SJSA1 (cell line): Measurements from ENCODE around the gene HRK. TPM values are rescaled to one million over a fixed set of nuclear protein-coding genes. Genes with fewer than 3 reads are reported as not detected.
A peak's percentile ranks its signal among the peaks of the same experiment; 100 is the strongest.
"Not testable (repeated sequence)": the region's sequence is repeated elsewhere in the genome, so short reads cannot be mapped to it uniquely, and the experiment has no call there.

Source experiments
- DNase-seq, 2 experiments: peaks; one replicate each; pipeline ENCODE4 v3.0.0-alpha.2; 2015 to 2020; ENCODE audit warnings: low spot score in 2 of 2, low read depth in 1 of 2
- H3K27ac ChIP-seq: fragments of 250-450 bp; sonication (Bioruptor Pico); 2 replicates; pipeline ENCODE4 v1.5.1; 2020; ENCODE audit warnings: mild to moderate bottlenecking, moderate library complexity
- H3K27me3 ChIP-seq: fragments of 250-450 bp; sonication (Bioruptor Pico); replicated peaks from 2 replicates; pipeline ENCODE4 v1.5.1; 2020; ENCODE audit warnings: mild to moderate bottlenecking, moderate library complexity
- H3K36me3 ChIP-seq: fragments of 250-450 bp; sonication (Bioruptor Pico); 2 replicates; pipeline ENCODE4 v1.5.1; 2020; ENCODE audit warnings: mild to moderate bottlenecking
- H3K4me1 ChIP-seq: fragments of 250-450 bp; sonication (Bioruptor Pico); replicated peaks from 2 replicates; pipeline ENCODE4 v1.6.1; 2021; ENCODE audit warnings: mild to moderate bottlenecking
- H3K4me3 ChIP-seq: fragments of 250-450 bp; sonication (Bioruptor Pico); 2 replicates; pipeline ENCODE4 v1.5.1; 2020; ENCODE audit warnings: mild to moderate bottlenecking
- H3K9me3 ChIP-seq: fragments of 250-450 bp; sonication (Bioruptor Pico); replicated peaks from 2 replicates; pipeline ENCODE4 v1.5.1; 2020; ENCODE audit warnings: mild to moderate bottlenecking
- total RNA-seq: library from RNA; depleted of rRNA; stranded (reverse); fragments of >200 nt; shearing (Covaris generic); gene quantifications from 2 replicates; pipeline ENCODE4 v1.2.3, GENCODE V29; 2014

The HRK gene
- total RNA-seq, 1 experiment from 2014 or later, result not detected

- H3K36me3 ChIP-seq, result no peaks in the 10 kb centered on the region
- DNase-seq, result no peak
- H3K9me3 ChIP-seq, result no peaks in the 10 kb centered on the region
- H3K4me3 ChIP-seq, result no peak overlapping the region
- H3K4me1 ChIP-seq, result no peaks in the 10 kb centered on the region
- no peak overlapping the region for H3K27ac ChIP-seq
- no peaks in the 10 kb centered on the region; the same call in 1 of the 2 replicates for H3K27me3 ChIP-seq
These were observed 32.0 kb downstream of the HRK start for GRCh38 chr12:116849216-116849615.

- Histone ChIP-seq H3K9me3 (no peaks in the 10 kb centered on the region), H3K27ac (no peak overlapping the region), H3K4me3 (no peak overlapping the region), H3K27me3 (peaks cover 2% of the 10 kb centered on the region; the same call in 1 of the 2 replicates), H3K36me3 (no peaks in the 10 kb centered on the region), H3K4me1 (no peaks in the 10 kb centered on the region)
- DNase-seq, result no peak
These were observed 38.2 kb downstream of the HRK start for GRCh38 chr12:116843085-116843484.

GRCh38 chr12:116839287-116839830 lies 41.9 kb downstream of the HRK start:
- H3K36me3 ChIP-seq, result no peaks in the 10 kb centered on the region

DNA sequence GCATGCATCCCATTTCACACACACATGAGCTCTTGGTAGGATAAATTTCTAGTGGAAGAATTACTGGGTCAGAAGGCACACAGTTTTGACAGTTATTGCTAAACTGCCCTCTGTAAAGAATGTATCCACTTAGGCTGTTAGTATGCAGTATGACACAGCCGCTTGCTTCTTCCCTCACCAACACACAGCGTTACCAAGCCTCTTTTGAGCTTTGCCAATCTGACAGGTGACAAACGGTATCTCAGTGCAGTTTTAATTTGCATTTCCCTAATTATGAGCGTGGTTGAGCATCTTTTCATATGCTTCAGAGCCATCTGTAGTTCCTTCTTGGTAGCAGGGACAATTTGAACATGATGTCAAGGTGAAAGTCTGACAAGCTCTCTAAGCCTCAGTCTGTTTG lies 42.9 kb downstream of the HRK start:
- no peak for DNase-seq
- Histone ChIP-seq H3K9me3 (no peaks in the 10 kb centered on the region), H3K4me3 (no peak overlapping the region), H3K36me3 (no peaks in the 10 kb centered on the region), H3K27me3 (peaks cover 4% of the 10 kb centered on the region; the same call in 1 of the 2 replicates), H3K4me1 (no peaks in the 10 kb centered on the region), H3K27ac (no peak overlapping the region)

More at GRCh38 chr12:116839287-116839830, 41.9 kb downstream of the HRK start:
- H3K4me3 ChIP-seq, result no peak overlapping the region
- no peaks in the 10 kb centered on the region for H3K4me1 ChIP-seq
- no peaks in the 10 kb centered on the region for H3K9me3 ChIP-seq
- no peak for DNase-seq
- peaks cover 4% of the 10 kb centered on the region; the same call in 1 of the 2 replicates for H3K27me3 ChIP-seq
- H3K27ac ChIP-seq, result no peak overlapping the region

DNA sequence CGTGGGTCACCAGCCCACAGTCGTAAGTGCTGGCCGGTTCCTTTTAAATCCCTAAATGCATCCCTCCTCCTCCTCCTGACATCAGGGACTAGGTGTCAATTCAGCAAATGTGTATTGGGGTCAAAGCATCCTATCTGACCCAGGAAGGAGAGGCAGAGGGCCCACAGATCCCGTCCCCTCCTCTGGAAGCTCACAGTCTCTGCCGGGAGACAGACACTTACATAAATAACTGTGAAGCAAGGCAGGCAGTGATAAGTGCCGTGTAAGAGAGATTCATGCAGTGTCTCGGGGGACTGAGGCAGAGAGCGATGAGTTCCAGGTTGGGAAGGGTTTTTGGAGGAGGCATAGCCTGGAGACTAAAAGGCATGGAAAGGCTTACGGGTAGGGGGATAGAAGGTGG lies 44.1 kb downstream of the HRK start:
- Histone ChIP-seq H3K36me3 (no peaks in the 10 kb centered on the region), H3K4me1 (no peaks in the 10 kb centered on the region), H3K27me3 (peaks cover 4% of the 10 kb centered on the region; the same call in 1 of the 2 replicates), H3K27ac (no peak overlapping the region), H3K4me3 (no peak overlapping the region), H3K9me3 (no peaks in the 10 kb centered on the region)
- no peak for DNase-seq

DNA sequence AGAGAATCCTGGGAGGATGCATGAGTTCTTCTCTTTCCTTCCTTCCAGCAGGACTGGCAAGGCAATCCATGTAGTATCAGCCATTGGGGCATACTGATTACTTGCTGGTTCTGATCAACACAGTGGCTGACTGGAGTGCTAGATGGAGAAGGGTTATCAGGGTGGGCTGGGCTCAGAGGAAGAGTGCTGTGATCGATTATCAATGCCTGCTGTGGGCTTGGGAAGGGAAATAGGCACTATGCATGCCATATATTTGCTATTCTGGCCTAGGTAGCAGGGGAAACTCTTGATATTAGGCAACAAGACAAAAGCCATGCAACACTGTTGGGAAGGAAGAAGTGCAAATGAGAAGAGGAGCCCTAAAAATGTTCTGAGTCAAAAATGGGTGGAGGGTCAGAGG lies 45.8 kb downstream of the HRK start:
- H3K27ac ChIP-seq, result no peak overlapping the region

GRCh38 chr12:116833474-116833873 lies 47.8 kb downstream of the HRK start:
- peaks cover 4% of the 10 kb centered on the region; the same call in 1 of the 2 replicates for H3K27me3 ChIP-seq
- no peaks in the 10 kb centered on the region for H3K4me1 ChIP-seq
- H3K36me3 ChIP-seq, result no peaks in the 10 kb centered on the region
- DNase-seq, result no peak
- H3K4me3 ChIP-seq, result no peak overlapping the region
- H3K27ac ChIP-seq, result no peak overlapping the region
- no peaks in the 10 kb centered on the region for H3K9me3 ChIP-seq

More for the DNA sequence above, 45.8 kb downstream of the HRK start:
- Histone ChIP-seq H3K27me3 (peaks cover 4% of the 10 kb centered on the region; the same call in 1 of the 2 replicates), H3K4me1 (no peaks in the 10 kb centered on the region), H3K4me3 (no peak overlapping the region), H3K36me3 (no peaks in the 10 kb centered on the region), H3K9me3 (no peaks in the 10 kb centered on the region)
- DNase-seq, result no peak

DNA sequence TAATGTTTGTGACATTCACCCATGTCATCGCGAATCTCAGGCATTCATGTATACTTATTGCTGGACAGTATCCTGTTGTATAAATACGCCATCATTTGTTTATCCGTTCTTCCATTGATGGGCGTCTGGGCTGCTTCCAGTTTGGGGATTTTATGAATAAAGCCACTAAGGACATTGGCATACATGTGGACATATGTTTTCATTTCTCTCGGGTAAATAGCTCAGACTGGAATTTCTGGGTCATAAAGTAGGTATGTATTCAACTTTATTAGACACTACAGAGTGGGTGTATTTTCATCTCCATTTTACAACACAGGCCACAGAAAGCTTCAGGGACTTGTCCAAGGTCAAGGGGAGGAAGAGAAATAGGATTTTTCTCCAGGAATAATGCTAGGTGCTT lies 48.9 kb downstream of the HRK start:
- H3K4me1 ChIP-seq, result no peaks in the 10 kb centered on the region
- no peak for DNase-seq

DNA sequence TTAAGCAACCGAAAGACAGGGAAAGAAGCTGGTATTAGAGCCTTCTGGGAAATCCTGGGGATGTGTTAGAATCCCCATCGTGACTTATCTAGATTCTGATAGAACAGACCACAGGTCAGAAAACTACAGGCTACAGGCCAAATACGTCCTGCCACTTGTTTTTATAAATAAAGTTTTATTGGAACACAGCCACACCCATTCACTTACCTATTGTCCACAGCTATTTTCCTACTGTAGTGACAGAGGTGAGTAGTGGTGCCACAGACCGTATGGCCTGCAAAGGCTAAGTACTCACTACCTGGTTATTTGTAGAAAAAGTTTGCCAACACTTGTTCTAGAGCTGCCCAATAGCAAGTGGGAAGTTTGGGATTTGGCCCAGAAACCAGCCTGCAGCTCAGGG lies 53.8 kb downstream of the HRK start:
- Histone ChIP-seq H3K27ac (no peak overlapping the region), H3K9me3 (no peaks in the 10 kb centered on the region), H3K4me1 (no peaks in the 10 kb centered on the region), H3K4me3 (no peak overlapping the region), H3K36me3 (no peaks in the 10 kb centered on the region), H3K27me3 (no peaks in the 10 kb centered on the region)
- no peak for DNase-seq

More for the DNA sequence above, 48.9 kb downstream of the HRK start:
- Histone ChIP-seq H3K27me3 (no peaks in the 10 kb centered on the region), H3K9me3 (no peaks in the 10 kb centered on the region), H3K36me3 (no peaks in the 10 kb centered on the region), H3K4me3 (no peak overlapping the region), H3K27ac (no peak overlapping the region)

- no peak for DNase-seq
- H3K4me1 ChIP-seq, result peaks cover 8% of the 10 kb centered on the region
- H3K27me3 ChIP-seq, result no peaks in the 10 kb centered on the region
- no peak overlapping the region for H3K4me3 ChIP-seq
- no peak overlapping the region for H3K27ac ChIP-seq
- H3K36me3 ChIP-seq, result peaks cover 3% of the 10 kb centered on the region
- H3K9me3 ChIP-seq, result no peaks in the 10 kb centered on the region
These were observed 60.0 kb downstream of the HRK start for GRCh38 chr12:116821291-116821690.

DNA sequence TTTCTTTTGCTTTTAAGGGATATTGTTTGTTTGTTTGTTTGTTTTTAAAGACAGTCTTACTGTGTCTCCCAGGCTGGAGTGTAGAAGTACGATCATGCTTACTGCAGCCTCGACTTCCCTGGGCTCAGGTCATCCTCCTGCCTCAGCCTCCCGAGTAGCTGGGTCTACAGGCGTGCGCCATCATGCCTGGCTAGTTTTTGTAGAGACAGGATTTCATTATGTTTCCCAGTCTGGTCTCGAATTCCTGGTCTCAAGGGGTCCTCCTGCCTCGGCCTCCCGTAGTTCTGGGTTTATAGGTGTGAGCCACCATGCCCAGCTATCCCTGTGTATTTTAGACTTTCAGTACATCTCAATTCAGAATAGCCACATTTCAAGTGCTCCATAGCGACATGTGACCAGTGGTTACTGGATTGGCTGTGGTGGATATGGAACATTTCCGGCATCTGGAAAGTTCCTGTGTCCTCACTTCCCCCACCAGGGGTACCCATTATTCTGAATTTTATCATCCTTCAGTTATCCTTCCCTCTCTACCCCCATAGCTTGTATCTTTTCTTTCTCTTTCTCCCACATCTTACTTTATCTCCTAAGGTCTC lies 61.1 kb downstream of the HRK start:
- no peak for DNase-seq
- peaks cover 8% of the 10 kb centered on the region for H3K4me1 ChIP-seq
- H3K27me3 ChIP-seq, result no peaks in the 10 kb centered on the region
- H3K36me3 ChIP-seq, result peaks cover 3% of the 10 kb centered on the region
- H3K27ac ChIP-seq, result no peak overlapping the region
- no peak overlapping the region for H3K4me3 ChIP-seq
- H3K9me3 ChIP-seq, result no peaks in the 10 kb centered on the region

DNA sequence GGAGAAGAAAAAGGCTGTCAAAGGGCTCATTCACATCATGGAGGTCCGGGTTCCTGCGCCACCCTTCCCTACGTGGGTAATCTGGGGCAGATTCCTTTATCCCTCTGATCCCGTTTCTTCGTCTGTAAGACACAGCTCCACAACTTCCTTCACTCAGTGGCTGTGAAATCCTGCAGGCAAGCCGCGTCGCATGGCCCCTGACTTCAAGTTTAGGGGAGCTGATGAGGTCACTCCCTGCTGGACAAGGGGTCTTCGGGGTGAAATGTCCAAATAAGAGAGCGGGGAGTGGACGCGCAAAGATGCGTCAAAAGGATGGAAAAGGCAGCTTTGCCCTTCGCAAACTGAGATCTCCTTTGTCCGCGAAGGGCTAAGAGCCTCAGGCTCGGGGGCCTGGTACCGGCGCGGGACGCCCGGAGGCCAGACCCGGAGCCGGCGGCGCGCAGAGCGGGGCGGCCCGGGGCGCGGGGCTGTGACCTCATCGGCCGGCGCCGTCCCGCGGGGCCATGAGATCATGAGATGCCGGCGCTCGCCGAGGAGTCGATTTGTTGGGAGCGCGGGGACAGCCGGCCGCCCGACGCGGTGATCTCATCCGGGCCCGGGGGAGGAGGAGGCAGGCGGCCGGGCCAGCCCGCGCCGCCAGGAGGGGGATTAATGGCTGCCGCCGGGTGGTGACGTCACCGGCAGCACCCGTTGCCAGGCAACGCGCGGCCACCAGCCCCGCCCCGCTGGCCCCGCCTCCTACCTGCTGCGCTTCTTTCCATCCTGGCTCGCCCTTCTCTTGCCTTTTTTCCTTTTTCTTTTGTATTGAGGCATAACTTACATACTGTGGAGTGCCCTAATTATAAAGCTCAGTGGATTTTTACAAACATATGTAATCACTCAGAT lies 62.1 kb downstream of the HRK start:
- Histone ChIP-seq H3K4me1 (peaks cover 8% of the 10 kb centered on the region), H3K36me3 (peaks cover 3% of the 10 kb centered on the region)
- peak; percentile 92 to 93 for DNase-seq

GRCh38 chr12:116818341-116818856 lies 62.8 kb downstream of the HRK start:
- Histone ChIP-seq H3K4me3 (peak overlapping the region; percentile 75), H3K9me3 (no peaks in the 10 kb centered on the region), H3K36me3 (peaks cover 3% of the 10 kb centered on the region), H3K4me1 (peaks cover 8% of the 10 kb centered on the region), H3K27me3 (no peaks in the 10 kb centered on the region), H3K27ac (peak overlapping the region; percentile 89)
- DNase-seq, result no peak

More for the DNA sequence above, 62.1 kb downstream of the HRK start:
- Histone ChIP-seq H3K27ac (peak overlapping the region; percentile 89), H3K27me3 (no peaks in the 10 kb centered on the region), H3K9me3 (no peaks in the 10 kb centered on the region), H3K4me3 (peak overlapping the region; percentile 75)

- H3K9me3 ChIP-seq, H3K4me3 ChIP-seq, DNase-seq, H3K27me3 ChIP-seq, H3K27ac ChIP-seq, H3K36me3 ChIP-seq, H3K4me1 ChIP-seq: not testable (repeated sequence)
These were observed 66.5 kb downstream of the HRK start for GRCh38 chr12:116814766-116815165.
